NCI-H2107 treated with DMSO at 0.1 percent for 48 hours (cell line): ENCODE data around the gene MRO.
"Not testable (repeated sequence)": the region's sequence is repeated elsewhere in the genome, so short reads cannot be mapped to it uniquely, and the experiment has no call there.

Experiments used
- DNase-seq: peaks from one replicate; lab custom pipeline; 2025; ENCODE audit not compliant: unreplicated experiment; lab: John Stamatoyannopoulos, UW

MRO gene

GRCh38 chr18:50836521-50836957 lies 16.7 kb upstream of the MRO start:
- DNase-seq = peak; percentile 52

- DNase-seq = not testable (repeated sequence)
These were observed 13.7 kb upstream of the MRO start for GRCh38 chr18:50833496-50833895.

GRCh38 chr18:50832754-50833153 lies 12.9 kb upstream of the MRO start:
- DNase-seq = no peak

GRCh38 chr18:50830544-50830943 lies 10.7 kb upstream of the MRO start:
- no peak for DNase-seq

- no peak for DNase-seq
These were observed 9.8 kb upstream of the MRO start for GRCh38 chr18:50829644-50830043.

- DNase-seq = no peak
These were observed 6.2 kb upstream of the MRO start for GRCh38 chr18:50826027-50826426.

- no peak for DNase-seq
These were observed 5.8 kb upstream of the MRO start for GRCh38 chr18:50825621-50826020.

- DNase-seq = no peak
These were observed 2.9 kb upstream of the MRO start for GRCh38 chr18:50822756-50823155.

GRCh38 chr18:50820901-50821520 lies 1.2 kb upstream of the MRO start:
- DNase-seq = peak; percentile 25

- DNase-seq = peak; percentile 21
These were observed 639 bp downstream of the MRO start for GRCh38 chr18:50819027-50819727.

- DNase-seq = no peak
These were observed 3.2 kb downstream of the MRO start for GRCh38 chr18:50816419-50817166.

- no peak for DNase-seq
These were observed 5.4 kb downstream of the MRO start for GRCh38 chr18:50814395-50814794.

- DNase-seq = peak; percentile 63
These were observed 6.5 kb downstream of the MRO start for GRCh38 chr18:50813353-50813752.

GRCh38 chr18:50812834-50813233 lies 7.0 kb downstream of the MRO start:
- no peak for DNase-seq

GRCh38 chr18:50807176-50807575 lies 12.6 kb downstream of the MRO start:
- no peak for DNase-seq

- no peak for DNase-seq
These were observed 13.6 kb downstream of the MRO start for GRCh38 chr18:50806208-50806616.

GRCh38 chr18:50805732-50806131 lies 14.1 kb downstream of the MRO start:
- DNase-seq = no peak

- DNase-seq = no peak
These were observed 16.2 kb downstream of the MRO start for GRCh38 chr18:50803592-50803991.

- DNase-seq = peak; percentile 32
These were observed 17.7 kb downstream of the MRO start for GRCh38 chr18:50802141-50802540.

GRCh38 chr18:50797142-50797541 lies 22.7 kb downstream of the MRO start:
- peak; percentile 45 for DNase-seq

GRCh38 chr18:50796495-50796894 lies 23.3 kb downstream of the MRO start:
- no peak for DNase-seq
